WTC11 (cell line): ENCODE data around the gene ACAA1. TPM values are rescaled to one million over a fixed set of nuclear protein-coding genes. Genes with fewer than 3 reads are reported as not detected.

Experiments used
- ATAC-seq: fragments of 200-7000 bp; cut with Tn5 transposase; 2 replicates; pipeline ENCODE4 v1.10.0; 2021; ENCODE audit warnings: mild to moderate bottlenecking, moderate library complexity
- CTCF ChIA-PET: fragments of 300-600 bp; sonication (Branson Sonifier 250); formaldehyde crosslinking; loops from one replicate; lab custom pipeline; 2021; ENCODE audit warnings: antibody characterized with exemption; lab: Charles Lee
- POLR2A ChIA-PET: fragments of 350-600 bp; sonication (Branson Sonifier 250); formaldehyde crosslinking; loops from one replicate; lab custom pipeline; 2021; ENCODE audit warnings: antibody characterized with exemption; lab: Charles Lee
- DNase-seq: peaks from one replicate; pipeline ENCODE4 v3.0.0; 2021; ENCODE audit warnings: low spot score
- H3K27ac Mint-ChIP-seq: 2 replicates; pipeline ENCODE4 v1.8.0; 2021; ENCODE audit warnings: mixed read lengths
- H3K27me3 Mint-ChIP-seq: 2 replicates; pipeline ENCODE4 v1.8.0; 2021; ENCODE audit warnings: low read depth, mild to moderate bottlenecking, moderate library complexity, mixed read lengths
- H3K36me3 Mint-ChIP-seq: 2 replicates; pipeline ENCODE4 v1.8.0; 2021; ENCODE audit warnings: mixed read lengths
- H3K4me1 Mint-ChIP-seq: 2 replicates; pipeline ENCODE4 v1.8.0; 2022; ENCODE audit warnings: mixed read lengths
- H3K4me3 Mint-ChIP-seq: 2 replicates; pipeline ENCODE4 v1.8.0; 2021; ENCODE audit warnings: mild to moderate bottlenecking, moderate library complexity, mixed read lengths
- H3K9me3 Mint-ChIP-seq: 2 replicates; pipeline ENCODE4 v1.8.0; 2021; ENCODE audit warnings: mixed read lengths
- CBFB ChIP-seq: sonication (generic); formaldehyde crosslinking; IDR thresholded peaks from 2 replicates; pipeline ENCODE4 v1.8.1; 2022; ENCODE audit warnings: mild to moderate bottlenecking, low read depth, missing genetic modification reagents
- FOXK1 ChIP-seq: sonication (generic); formaldehyde crosslinking; IDR thresholded peaks from 2 replicates; pipeline ENCODE4 v1.8.0; 2022; ENCODE audit warnings: mild to moderate bottlenecking, moderate library complexity, missing genetic modification reagents
- GABPB1 ChIP-seq: sonication (generic); formaldehyde crosslinking; IDR thresholded peaks from 2 replicates; pipeline ENCODE4 v1.8.1; 2023; ENCODE audit warnings: mild to moderate bottlenecking, missing genetic modification reagents
- GRHL2 ChIP-seq: fragments of 250-450 bp; sonication (Bioruptor Pico); IDR thresholded peaks from 2 replicates; pipeline ENCODE4 v1.8.0; 2022; ENCODE audit warnings: mild to moderate bottlenecking, moderate library complexity; ENCODE audit not compliant: insufficient replicate concordance, severe bottlenecking
- GTF2I ChIP-seq: fragments of 250-450 bp; sonication (Bioruptor Pico); conservative IDR thresholded peaks from 2 replicates; pipeline ENCODE4 v1.4.0; 2021; ENCODE audit warnings: mild to moderate bottlenecking
- MXD4 ChIP-seq: fragments of 250-450 bp; sonication (Bioruptor Pico); IDR thresholded peaks from 2 replicates; pipeline ENCODE4 v1.8.0; 2021; ENCODE audit warnings: mild to moderate bottlenecking, moderate library complexity, borderline replicate concordance
- NFATC4 ChIP-seq: fragments of 250-450 bp; sonication (Bioruptor Pico); IDR thresholded peaks from 2 replicates; pipeline ENCODE4 v1.9.0; 2021; ENCODE audit warnings: mild to moderate bottlenecking
- PRRX2 ChIP-seq: fragments of 250-450 bp; sonication (Bioruptor Pico); IDR thresholded peaks from 2 replicates; pipeline ENCODE4 v1.8.0; 2021; ENCODE audit warnings: mild to moderate bottlenecking
- SMAD3 ChIP-seq: sonication (generic); formaldehyde crosslinking; IDR thresholded peaks from 2 replicates; pipeline ENCODE4 v1.8.0; 2022; ENCODE audit warnings: missing genetic modification reagents, mild to moderate bottlenecking, borderline replicate concordance
- ZNF219 ChIP-seq: sonication (generic); formaldehyde crosslinking; IDR thresholded peaks from 2 replicates; pipeline ENCODE4 v1.8.0; 2023; ENCODE audit warnings: missing genetic modification reagents, mild to moderate bottlenecking, borderline replicate concordance
- ZNF423 ChIP-seq: fragments of 250-450 bp; sonication (Bioruptor Pico); IDR thresholded peaks from 2 replicates; pipeline ENCODE4 v2.1.2; 2022; ENCODE audit warnings: mild to moderate bottlenecking, moderate library complexity
- total RNA-seq: library from RNA; stranded (reverse); gene quantifications from 3 replicates; pipeline ENCODE4 v1.2.3, GENCODE V29; 2021
- TF ChIP-seq, protein P1 (sequence below): sonication (generic); formaldehyde crosslinking; IDR thresholded peaks from 2 replicates; pipeline ENCODE4 v1.8.1; 2023; ENCODE audit warnings: mild to moderate bottlenecking, missing genetic modification reagents, borderline replicate concordance
- TF ChIP-seq, protein P2 (sequence below): sonication (generic); formaldehyde crosslinking; IDR thresholded peaks from 2 replicates; pipeline ENCODE4 v1.8.1; 2022; ENCODE audit warnings: missing genetic modification reagents, borderline replicate concordance
- TF ChIP-seq, protein P3 (sequence below): sonication (generic); formaldehyde crosslinking; conservative IDR thresholded peaks from 2 replicates; pipeline ENCODE4 v1.8.1; 2023; ENCODE audit warnings: mild to moderate bottlenecking, low read depth, missing genetic modification reagents, moderate library complexity
- TF ChIP-seq, protein P4 (sequence below): sonication (generic); formaldehyde crosslinking; IDR thresholded peaks from 2 replicates; pipeline ENCODE4 v1.8.0; 2022; ENCODE audit warnings: missing genetic modification reagents
- TF ChIP-seq, protein P5 (sequence below): sonication (generic); formaldehyde crosslinking; conservative IDR thresholded peaks from 2 replicates; pipeline ENCODE4 v1.8.1; 2022; ENCODE audit warnings: mild to moderate bottlenecking, missing genetic modification reagents
- TF ChIP-seq, protein P6 (sequence below): sonication (generic); formaldehyde crosslinking; IDR thresholded peaks from 2 replicates; pipeline ENCODE4 v1.8.0; 2022; ENCODE audit warnings: mild to moderate bottlenecking, missing genetic modification reagents
- TF ChIP-seq, protein P7 (sequence below): sonication (generic); formaldehyde crosslinking; IDR thresholded peaks from 2 replicates; pipeline ENCODE4 v1.8.0; 2022; ENCODE audit warnings: mild to moderate bottlenecking, missing genetic modification reagents

ACAA1 gene
- total RNA-seq, 1 experiment from 2014 or later, result 46.5 TPM

DNA sequence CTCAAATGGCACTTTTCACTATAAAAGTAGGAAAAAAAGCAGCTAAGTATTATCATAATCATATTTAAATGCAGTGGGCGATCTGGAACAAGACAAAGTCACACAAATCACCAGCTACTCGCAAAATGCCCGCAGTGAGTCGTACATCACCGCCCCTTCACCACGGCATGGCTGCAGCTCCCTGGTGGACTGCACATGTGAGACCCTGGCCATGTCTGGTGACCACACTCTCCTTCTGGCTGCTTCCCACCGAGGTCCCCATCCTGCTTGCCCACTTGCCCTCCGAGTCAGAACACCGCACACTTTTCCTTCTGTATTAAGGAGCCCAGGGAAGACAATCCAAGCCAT, 38.6 kb downstream of the ACAA1 start:
- Mint-ChIP-seq H3K4me1 (peaks cover 35% of the 10 kb centered on the region), H3K27me3 (peaks cover 7% of the 10 kb centered on the region; the same call in 1 of the 2 replicates), H3K36me3 (no peaks in the 10 kb centered on the region), H3K4me3 (no peak overlapping the region), H3K27ac (no peak overlapping the region), H3K9me3 (no peaks in the 10 kb centered on the region; the same call in 1 of the 2 replicates)
- DNase-seq, result no peak
- ChIA-PET CTCF (no interaction called here), POLR2A (no interaction called here)
- TF ChIP-seq NFATC4 (CRISPR knock-in tag) (no peak), FOXK1 (CRISPR knock-in tag) (no peak), MXD4 (CRISPR knock-in tag) (no peak), ZNF219 (CRISPR knock-in tag) (no peak), PRRX2 (CRISPR knock-in tag) (no peak), GABPB1 (CRISPR knock-in tag) (no peak), GTF2I (no peak), SMAD3 (CRISPR knock-in tag) (no peak), CBFB (no peak), ZNF423 (CRISPR knock-in tag) (no peak), GRHL2 (CRISPR knock-in tag) (no peak)
- TF ChIP-seq, protein P1, sequence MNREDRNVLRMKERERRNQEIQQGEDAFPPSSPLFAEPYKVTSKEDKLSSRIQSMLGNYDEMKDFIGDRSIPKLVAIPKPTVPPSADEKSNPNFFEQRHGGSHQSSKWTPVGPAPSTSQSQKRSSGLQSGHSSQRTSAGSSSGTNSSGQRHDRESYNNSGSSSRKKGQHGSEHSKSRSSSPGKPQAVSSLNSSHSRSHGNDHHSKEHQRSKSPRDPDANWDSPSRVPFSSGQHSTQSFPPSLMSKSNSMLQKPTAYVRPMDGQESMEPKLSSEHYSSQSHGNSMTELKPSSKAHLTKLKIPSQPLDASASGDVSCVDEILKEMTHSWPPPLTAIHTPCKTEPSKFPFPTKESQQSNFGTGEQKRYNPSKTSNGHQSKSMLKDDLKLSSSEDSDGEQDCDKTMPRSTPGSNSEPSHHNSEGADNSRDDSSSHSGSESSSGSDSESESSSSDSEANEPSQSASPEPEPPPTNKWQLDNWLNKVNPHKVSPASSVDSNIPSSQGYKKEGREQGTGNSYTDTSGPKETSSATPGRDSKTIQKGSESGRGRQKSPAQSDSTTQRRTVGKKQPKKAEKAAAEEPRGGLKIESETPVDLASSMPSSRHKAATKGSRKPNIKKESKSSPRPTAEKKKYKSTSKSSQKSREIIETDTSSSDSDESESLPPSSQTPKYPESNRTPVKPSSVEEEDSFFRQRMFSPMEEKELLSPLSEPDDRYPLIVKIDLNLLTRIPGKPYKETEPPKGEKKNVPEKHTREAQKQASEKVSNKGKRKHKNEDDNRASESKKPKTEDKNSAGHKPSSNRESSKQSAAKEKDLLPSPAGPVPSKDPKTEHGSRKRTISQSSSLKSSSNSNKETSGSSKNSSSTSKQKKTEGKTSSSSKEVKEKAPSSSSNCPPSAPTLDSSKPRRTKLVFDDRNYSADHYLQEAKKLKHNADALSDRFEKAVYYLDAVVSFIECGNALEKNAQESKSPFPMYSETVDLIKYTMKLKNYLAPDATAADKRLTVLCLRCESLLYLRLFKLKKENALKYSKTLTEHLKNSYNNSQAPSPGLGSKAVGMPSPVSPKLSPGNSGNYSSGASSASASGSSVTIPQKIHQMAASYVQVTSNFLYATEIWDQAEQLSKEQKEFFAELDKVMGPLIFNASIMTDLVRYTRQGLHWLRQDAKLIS (CRISPR knock-in tag), result no peak
- TF ChIP-seq, protein P2, sequence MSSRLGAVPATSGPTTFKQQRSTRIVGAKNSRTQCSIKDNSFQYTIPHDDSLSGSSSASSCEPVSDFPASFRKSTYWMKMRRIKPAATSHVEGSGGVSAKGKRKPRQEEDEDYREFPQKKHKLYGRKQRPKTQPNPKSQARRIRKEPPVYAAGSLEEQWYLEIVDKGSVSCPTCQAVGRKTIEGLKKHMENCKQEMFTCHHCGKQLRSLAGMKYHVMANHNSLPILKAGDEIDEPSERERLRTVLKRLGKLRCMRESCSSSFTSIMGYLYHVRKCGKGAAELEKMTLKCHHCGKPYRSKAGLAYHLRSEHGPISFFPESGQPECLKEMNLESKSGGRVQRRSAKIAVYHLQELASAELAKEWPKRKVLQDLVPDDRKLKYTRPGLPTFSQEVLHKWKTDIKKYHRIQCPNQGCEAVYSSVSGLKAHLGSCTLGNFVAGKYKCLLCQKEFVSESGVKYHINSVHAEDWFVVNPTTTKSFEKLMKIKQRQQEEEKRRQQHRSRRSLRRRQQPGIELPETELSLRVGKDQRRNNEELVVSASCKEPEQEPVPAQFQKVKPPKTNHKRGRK (CRISPR knock-in tag), result no peak
- TF ChIP-seq, protein P3, sequence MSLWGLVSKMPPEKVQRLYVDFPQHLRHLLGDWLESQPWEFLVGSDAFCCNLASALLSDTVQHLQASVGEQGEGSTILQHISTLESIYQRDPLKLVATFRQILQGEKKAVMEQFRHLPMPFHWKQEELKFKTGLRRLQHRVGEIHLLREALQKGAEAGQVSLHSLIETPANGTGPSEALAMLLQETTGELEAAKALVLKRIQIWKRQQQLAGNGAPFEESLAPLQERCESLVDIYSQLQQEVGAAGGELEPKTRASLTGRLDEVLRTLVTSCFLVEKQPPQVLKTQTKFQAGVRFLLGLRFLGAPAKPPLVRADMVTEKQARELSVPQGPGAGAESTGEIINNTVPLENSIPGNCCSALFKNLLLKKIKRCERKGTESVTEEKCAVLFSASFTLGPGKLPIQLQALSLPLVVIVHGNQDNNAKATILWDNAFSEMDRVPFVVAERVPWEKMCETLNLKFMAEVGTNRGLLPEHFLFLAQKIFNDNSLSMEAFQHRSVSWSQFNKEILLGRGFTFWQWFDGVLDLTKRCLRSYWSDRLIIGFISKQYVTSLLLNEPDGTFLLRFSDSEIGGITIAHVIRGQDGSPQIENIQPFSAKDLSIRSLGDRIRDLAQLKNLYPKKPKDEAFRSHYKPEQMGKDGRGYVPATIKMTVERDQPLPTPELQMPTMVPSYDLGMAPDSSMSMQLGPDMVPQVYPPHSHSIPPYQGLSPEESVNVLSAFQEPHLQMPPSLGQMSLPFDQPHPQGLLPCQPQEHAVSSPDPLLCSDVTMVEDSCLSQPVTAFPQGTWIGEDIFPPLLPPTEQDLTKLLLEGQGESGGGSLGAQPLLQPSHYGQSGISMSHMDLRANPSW, result no peak
- TF ChIP-seq, protein P4, sequence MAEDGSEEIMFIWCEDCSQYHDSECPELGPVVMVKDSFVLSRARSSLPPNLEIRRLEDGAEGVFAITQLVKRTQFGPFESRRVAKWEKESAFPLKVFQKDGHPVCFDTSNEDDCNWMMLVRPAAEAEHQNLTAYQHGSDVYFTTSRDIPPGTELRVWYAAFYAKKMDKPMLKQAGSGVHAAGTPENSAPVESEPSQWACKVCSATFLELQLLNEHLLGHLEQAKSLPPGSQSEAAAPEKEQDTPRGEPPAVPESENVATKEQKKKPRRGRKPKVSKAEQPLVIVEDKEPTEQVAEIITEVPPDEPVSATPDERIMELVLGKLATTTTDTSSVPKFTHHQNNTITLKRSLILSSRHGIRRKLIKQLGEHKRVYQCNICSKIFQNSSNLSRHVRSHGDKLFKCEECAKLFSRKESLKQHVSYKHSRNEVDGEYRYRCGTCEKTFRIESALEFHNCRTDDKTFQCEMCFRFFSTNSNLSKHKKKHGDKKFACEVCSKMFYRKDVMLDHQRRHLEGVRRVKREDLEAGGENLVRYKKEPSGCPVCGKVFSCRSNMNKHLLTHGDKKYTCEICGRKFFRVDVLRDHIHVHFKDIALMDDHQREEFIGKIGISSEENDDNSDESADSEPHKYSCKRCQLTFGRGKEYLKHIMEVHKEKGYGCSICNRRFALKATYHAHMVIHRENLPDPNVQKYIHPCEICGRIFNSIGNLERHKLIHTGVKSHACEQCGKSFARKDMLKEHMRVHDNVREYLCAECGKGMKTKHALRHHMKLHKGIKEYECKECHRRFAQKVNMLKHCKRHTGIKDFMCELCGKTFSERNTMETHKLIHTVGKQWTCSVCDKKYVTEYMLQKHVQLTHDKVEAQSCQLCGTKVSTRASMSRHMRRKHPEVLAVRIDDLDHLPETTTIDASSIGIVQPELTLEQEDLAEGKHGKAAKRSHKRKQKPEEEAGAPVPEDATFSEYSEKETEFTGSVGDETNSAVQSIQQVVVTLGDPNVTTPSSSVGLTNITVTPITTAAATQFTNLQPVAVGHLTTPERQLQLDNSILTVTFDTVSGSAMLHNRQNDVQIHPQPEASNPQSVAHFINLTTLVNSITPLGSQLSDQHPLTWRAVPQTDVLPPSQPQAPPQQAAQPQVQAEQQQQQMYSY (CRISPR knock-in tag), result no peak
- TF ChIP-seq, protein P5, sequence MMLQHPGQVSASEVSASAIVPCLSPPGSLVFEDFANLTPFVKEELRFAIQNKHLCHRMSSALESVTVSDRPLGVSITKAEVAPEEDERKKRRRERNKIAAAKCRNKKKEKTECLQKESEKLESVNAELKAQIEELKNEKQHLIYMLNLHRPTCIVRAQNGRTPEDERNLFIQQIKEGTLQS (CRISPR knock-in tag), result no peak
- TF ChIP-seq, protein P6, sequence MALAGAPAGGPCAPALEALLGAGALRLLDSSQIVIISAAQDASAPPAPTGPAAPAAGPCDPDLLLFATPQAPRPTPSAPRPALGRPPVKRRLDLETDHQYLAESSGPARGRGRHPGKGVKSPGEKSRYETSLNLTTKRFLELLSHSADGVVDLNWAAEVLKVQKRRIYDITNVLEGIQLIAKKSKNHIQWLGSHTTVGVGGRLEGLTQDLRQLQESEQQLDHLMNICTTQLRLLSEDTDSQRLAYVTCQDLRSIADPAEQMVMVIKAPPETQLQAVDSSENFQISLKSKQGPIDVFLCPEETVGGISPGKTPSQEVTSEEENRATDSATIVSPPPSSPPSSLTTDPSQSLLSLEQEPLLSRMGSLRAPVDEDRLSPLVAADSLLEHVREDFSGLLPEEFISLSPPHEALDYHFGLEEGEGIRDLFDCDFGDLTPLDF (CRISPR knock-in tag), result no peak
- TF ChIP-seq, protein P7, sequence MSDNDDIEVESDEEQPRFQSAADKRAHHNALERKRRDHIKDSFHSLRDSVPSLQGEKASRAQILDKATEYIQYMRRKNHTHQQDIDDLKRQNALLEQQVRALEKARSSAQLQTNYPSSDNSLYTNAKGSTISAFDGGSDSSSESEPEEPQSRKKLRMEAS (CRISPR knock-in tag), result no peak
- ATAC-seq, result no peak
